22Rv1 (cell line): ENCODE data around the gene MAN2B2.

Experiments used
- ZFX ChIP-seq: fragments of 450-650 bp; IDR thresholded peaks from 2 replicates; pipeline ENCODE4 v1.6.1; 2017; ENCODE audit warnings: antibody characterized with exemption, borderline replicate concordance
- TF ChIP-seq, protein P1 (sequence below): fragments of 450-650 bp; IDR thresholded peaks from 2 replicates; pipeline ENCODE4 v1.5.1; 2017; ENCODE audit warnings: mild to moderate bottlenecking

DNA sequence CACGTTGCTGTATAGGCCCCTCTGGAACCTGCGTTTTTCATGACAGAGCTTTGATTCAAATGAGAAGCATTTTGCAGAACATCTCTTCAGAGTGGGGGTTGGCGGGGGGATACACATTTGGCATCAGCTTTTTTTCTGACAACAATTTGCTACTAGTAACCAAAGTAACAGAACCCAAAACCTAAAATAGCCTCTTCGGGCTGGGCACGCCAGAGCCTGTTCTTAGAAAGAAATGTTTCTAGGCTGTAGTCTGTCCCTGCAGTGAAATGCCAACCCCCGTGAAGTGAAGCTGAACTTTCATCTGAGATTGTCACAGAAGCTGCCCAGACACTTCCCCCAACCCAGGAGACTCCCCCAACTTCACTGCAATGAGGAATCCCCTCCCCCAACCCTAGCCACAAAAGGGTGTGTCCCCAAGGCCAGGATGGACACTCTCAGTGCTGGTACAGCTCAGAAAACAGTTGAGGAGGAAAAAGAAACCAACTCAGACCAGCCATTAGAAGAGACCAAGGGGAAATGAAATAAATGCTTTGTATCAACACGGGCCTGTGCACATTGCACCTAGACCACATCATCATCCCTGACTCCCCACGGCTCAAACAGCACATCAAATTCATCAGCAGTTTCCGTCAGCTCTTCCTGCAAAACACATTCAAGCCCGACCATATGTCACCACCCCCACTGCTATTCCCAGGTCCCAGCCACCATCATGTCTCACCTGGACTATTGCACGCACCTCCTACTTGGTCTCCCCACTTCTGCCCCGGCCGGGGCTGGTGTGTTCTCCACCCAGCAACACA is 8.4 kb upstream of the MAN2B2 start:
- TF ChIP-seq, protein P1, sequence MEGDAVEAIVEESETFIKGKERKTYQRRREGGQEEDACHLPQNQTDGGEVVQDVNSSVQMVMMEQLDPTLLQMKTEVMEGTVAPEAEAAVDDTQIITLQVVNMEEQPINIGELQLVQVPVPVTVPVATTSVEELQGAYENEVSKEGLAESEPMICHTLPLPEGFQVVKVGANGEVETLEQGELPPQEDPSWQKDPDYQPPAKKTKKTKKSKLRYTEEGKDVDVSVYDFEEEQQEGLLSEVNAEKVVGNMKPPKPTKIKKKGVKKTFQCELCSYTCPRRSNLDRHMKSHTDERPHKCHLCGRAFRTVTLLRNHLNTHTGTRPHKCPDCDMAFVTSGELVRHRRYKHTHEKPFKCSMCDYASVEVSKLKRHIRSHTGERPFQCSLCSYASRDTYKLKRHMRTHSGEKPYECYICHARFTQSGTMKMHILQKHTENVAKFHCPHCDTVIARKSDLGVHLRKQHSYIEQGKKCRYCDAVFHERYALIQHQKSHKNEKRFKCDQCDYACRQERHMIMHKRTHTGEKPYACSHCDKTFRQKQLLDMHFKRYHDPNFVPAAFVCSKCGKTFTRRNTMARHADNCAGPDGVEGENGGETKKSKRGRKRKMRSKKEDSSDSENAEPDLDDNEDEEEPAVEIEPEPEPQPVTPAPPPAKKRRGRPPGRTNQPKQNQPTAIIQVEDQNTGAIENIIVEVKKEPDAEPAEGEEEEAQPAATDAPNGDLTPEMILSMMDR = no peak
- TF ChIP-seq ZFX = no peak
